ENCODE data around the gene INSR. TPM values are rescaled to one million over a fixed set of nuclear protein-coding genes. Genes with fewer than 3 reads are reported as not detected.

INSR gene
- total RNA-seq, 4 donors from 2014 or later, result 134 to 252 (median 164) TPM

GRCh38 chr19:7295912-7296536, 1.8 kb upstream of the INSR start:
- Histone ChIP-seq H3K36me3 (no peaks in the 10 kb centered on the region), H3K4me1 (peaks cover 7 to 32% (median 22%) of the 10 kb centered on the region in 4 donors), H3K9me3 (no peaks in the 10 kb centered on the region), H3K27me3 (no peaks in the 10 kb centered on the region), H3K27ac (peak overlapping the region in 2 of 4 donors; percentile 1 to 34), H3K4me3 (no peak overlapping the region)
- in situ Hi-C loops (cut with MboI; ENCODE audit: low pct_ligation_motif_present in 1 of 4, low pct_unique_long_range_greater_than_20kb in 1 of 4, low sequenced_read_pairs in 3 of 4) (loop anchor here in 3 of 4 donors (10.0 to 25.0 kb wide), 3 partner anchors 91 to 109 kb away; no protein-coding TSS in a partner anchor), intact Hi-C loops (cut with DNase I; ENCODE audit: low total_unique reads) (no loop called here)
- no peak for TF ChIP-seq POLR2AphosphoS5 (IDR thresholded peaks at IDR 0.05)
- TF ChIP-seq, protein P1, sequence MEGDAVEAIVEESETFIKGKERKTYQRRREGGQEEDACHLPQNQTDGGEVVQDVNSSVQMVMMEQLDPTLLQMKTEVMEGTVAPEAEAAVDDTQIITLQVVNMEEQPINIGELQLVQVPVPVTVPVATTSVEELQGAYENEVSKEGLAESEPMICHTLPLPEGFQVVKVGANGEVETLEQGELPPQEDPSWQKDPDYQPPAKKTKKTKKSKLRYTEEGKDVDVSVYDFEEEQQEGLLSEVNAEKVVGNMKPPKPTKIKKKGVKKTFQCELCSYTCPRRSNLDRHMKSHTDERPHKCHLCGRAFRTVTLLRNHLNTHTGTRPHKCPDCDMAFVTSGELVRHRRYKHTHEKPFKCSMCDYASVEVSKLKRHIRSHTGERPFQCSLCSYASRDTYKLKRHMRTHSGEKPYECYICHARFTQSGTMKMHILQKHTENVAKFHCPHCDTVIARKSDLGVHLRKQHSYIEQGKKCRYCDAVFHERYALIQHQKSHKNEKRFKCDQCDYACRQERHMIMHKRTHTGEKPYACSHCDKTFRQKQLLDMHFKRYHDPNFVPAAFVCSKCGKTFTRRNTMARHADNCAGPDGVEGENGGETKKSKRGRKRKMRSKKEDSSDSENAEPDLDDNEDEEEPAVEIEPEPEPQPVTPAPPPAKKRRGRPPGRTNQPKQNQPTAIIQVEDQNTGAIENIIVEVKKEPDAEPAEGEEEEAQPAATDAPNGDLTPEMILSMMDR (IDR thresholded peaks at IDR 0.05), result no peak
- TF ChIP-seq EP300 (IDR thresholded peaks at IDR 0.05; ENCODE audit: low read depth), result no peak
- TF ChIP-seq POLR2A (IDR thresholded peaks at IDR 0.05), result no peak
- no peak for DNase-seq
- 72 to 78% methylated on average over 4 to 6 of the region's 6 CpGs for WGBS, 2 donors (ENCODE audit: low coverage in 1 of 2)

GRCh38 chr19:7294558-7295212, 471 bp upstream of the INSR start:
- Histone ChIP-seq H3K36me3 (no peaks in the 10 kb centered on the region), H3K27ac (peak overlapping the region; percentile 86 to 98 (median 94)), H3K4me1 (peaks cover 7 to 32% (median 22%) of the 10 kb centered on the region in 4 donors), H3K27me3 (no peaks in the 10 kb centered on the region), H3K9me3 (no peaks in the 10 kb centered on the region), H3K4me3 (peak overlapping the region; percentile 18 to 100 (median 87))
- TF ChIP-seq EP300 (IDR thresholded peaks at IDR 0.05; ENCODE audit: low read depth) (no peak), POLR2A (IDR thresholded peaks at IDR 0.05) (no peak), POLR2AphosphoS5 (IDR thresholded peaks at IDR 0.05) (peak in 1 of 3 donors; percentile 32)
- TF ChIP-seq, protein P1 (IDR thresholded peaks at IDR 0.05), result peak; percentile 37 to 58 (median 54)
- intact Hi-C loops (cut with DNase I; ENCODE audit: low total_unique reads) (loop anchor here (1.0 kb wide), 1 partner anchor 96 kb away; no protein-coding TSS in a partner anchor), in situ Hi-C loops (cut with MboI; ENCODE audit: low pct_ligation_motif_present in 1 of 4, low pct_unique_long_range_greater_than_20kb in 1 of 4, low sequenced_read_pairs in 3 of 4) (loop anchor here (5.0 to 25.0 kb wide), 4 partner anchors 90 to 107 kb away; no protein-coding TSS in a partner anchor)
- WGBS, 2 donors (ENCODE audit: low coverage in 1 of 2), result 2 to 3% methylated on average over 9 to 39 of the region's 43 CpGs
- peak; percentile 83 for DNase-seq

- intact Hi-C loops (cut with DNase I; ENCODE audit: low total_unique reads), result no loop called here
- Histone ChIP-seq H3K9me3 (no peaks in the 10 kb centered on the region), H3K27me3 (no peaks in the 10 kb centered on the region), H3K27ac (peak overlapping the region; percentile 86 to 98 (median 94)), H3K4me3 (peak overlapping the region; percentile 74 to 100 (median 100)), H3K36me3 (no peaks in the 10 kb centered on the region), H3K4me1 (peaks cover 7 to 36% (median 25%) of the 10 kb centered on the region in 4 donors)
- DNase-seq, result peak; percentile 68
- WGBS, 2 donors (ENCODE audit: low coverage in 1 of 2), result 11% methylated on average over 30 of the region's 54 CpGs; no CpG with 5 or more reads in 1 of the 2 donors
- TF ChIP-seq POLR2AphosphoS5 (IDR thresholded peaks at IDR 0.05) (peak in 2 of 3 donors; percentile 16 to 33), EP300 (IDR thresholded peaks at IDR 0.05; ENCODE audit: low read depth) (no peak)
- TF ChIP-seq, protein P1 (IDR thresholded peaks at IDR 0.05), result no peak
- in situ Hi-C loops (cut with MboI; ENCODE audit: low pct_ligation_motif_present in 1 of 4, low pct_unique_long_range_greater_than_20kb in 1 of 4, low sequenced_read_pairs in 3 of 4), result loop anchor here (5.0 to 25.0 kb wide), 4 partner anchors 88 to 106 kb away; no protein-coding TSS in a partner anchor
Observed at GRCh38 chr19:7292950-7293761, 1.1 kb downstream of the INSR start.

All from transverse colon (tissue), 4 donors.